GM19468 (cell line): ENCODE measurements around the gene RSPH3.
"Not testable (repeated sequence)": the region's sequence is repeated elsewhere in the genome, so short reads cannot be mapped to it uniquely, and the experiment has no call there.

Source experiments
- ATAC-seq: cut with Tn5 transposase; IDR thresholded peaks from one replicate; pipeline ENCODE4 v1.9.1; 2021; ENCODE audit warnings: mild to moderate bottlenecking, moderate library complexity, moderate number of reproducible peaks; ENCODE audit not compliant: unreplicated experiment; ENCODE audit errors: extremely low read depth

The RSPH3 gene

GRCh38 chr6:158999666-159000403, at the start of gene RSPH3:
Gene RSPH3, minus strand, starts transcription at chr6:159000202. Its CDS starts 652 bp downstream, at chr6:158999550.
- peak; percentile 86 for ATAC-seq

GRCh38 chr6:159047891-159048685, 48.1 kb upstream of the RSPH3 start:
- ATAC-seq, result no peak

- no peak for ATAC-seq
Observed at GRCh38 chr6:159045801-159046200, 45.8 kb upstream of the RSPH3 start.

- peak; percentile 56 for ATAC-seq
Observed at GRCh38 chr6:159044899-159045727, 45.1 kb upstream of the RSPH3 start, which contains the start of gene TAGAP. Gene TAGAP, minus strand, starts transcription at chr6:159044991. Its CDS starts 845 bp downstream, at chr6:159044146.

- no peak for ATAC-seq
Observed at GRCh38 chr6:159043947-159044346, 43.9 kb upstream of the RSPH3 start.

- no peak for ATAC-seq
Observed at GRCh38 chr6:159043251-159043650, 43.2 kb upstream of the RSPH3 start.

GRCh38 chr6:159042826-159043181, 42.8 kb upstream of the RSPH3 start:
- ATAC-seq, result no peak

GRCh38 chr6:159042003-159042825, 42.2 kb upstream of the RSPH3 start:
- no peak for ATAC-seq

- ATAC-seq, result no peak
Observed at GRCh38 chr6:159041181-159041580, 41.2 kb upstream of the RSPH3 start.

GRCh38 chr6:159039885-159040258, 39.9 kb upstream of the RSPH3 start:
- no peak for ATAC-seq

GRCh38 chr6:159038914-159039884, 39.2 kb upstream of the RSPH3 start:
- ATAC-seq, result peak; percentile 61

- ATAC-seq, result not testable (repeated sequence)
Observed at GRCh38 chr6:159038318-159038717, 38.3 kb upstream of the RSPH3 start.

GRCh38 chr6:159037756-159038290, 37.8 kb upstream of the RSPH3 start:
- no peak for ATAC-seq

GRCh38 chr6:159036673-159037072, 36.7 kb upstream of the RSPH3 start:
- no peak for ATAC-seq

- ATAC-seq, result no peak
Observed at GRCh38 chr6:159035891-159036290, 35.9 kb upstream of the RSPH3 start.

- ATAC-seq, result no peak
Observed at GRCh38 chr6:159033160-159034049, 33.4 kb upstream of the RSPH3 start.

- no peak for ATAC-seq
Observed at GRCh38 chr6:159031846-159032245, 31.8 kb upstream of the RSPH3 start.
